GM12865 (cell line): ENCODE measurements around the gene ARFGEF3.

Source experiments
- DNase-seq: peaks from one replicate; pipeline ENCODE4 v3.0.0; 2010; ENCODE audit warnings: low read depth
- H3K4me3 ChIP-seq: 2 replicates; pipeline ENCODE4 v1.5.1; 2011; ENCODE audit warnings: mild to moderate bottlenecking, low read depth, low read length, control low read depth
- CTCF ChIP-seq: IDR thresholded peaks from 2 replicates; pipeline ENCODE4 v1.5.1; 2011; ENCODE audit warnings: low read length, control low read depth, low read depth, inconsistent platforms; ENCODE audit not compliant: insufficient read depth; ENCODE audit errors: missing control alignments

The ARFGEF3 gene

GRCh38 chr6:138310821-138311220 lies 149.1 kb downstream of the ARFGEF3 start:
- TF ChIP-seq CTCF: no peak
- no peak for DNase-seq

GRCh38 chr6:138311268-138311667 lies 149.5 kb downstream of the ARFGEF3 start:
- no peak for DNase-seq
- no peak overlapping the region for H3K4me3 ChIP-seq
- TF ChIP-seq CTCF: no peak

More at GRCh38 chr6:138310821-138311220, 149.1 kb downstream of the ARFGEF3 start:
- no peak overlapping the region for H3K4me3 ChIP-seq

- no peak overlapping the region for H3K4me3 ChIP-seq
- TF ChIP-seq CTCF: no peak
- no peak for DNase-seq
These were observed 157.1 kb downstream of the ARFGEF3 start for GRCh38 chr6:138318741-138319375.

GRCh38 chr6:138321934-138322333 lies 160.2 kb downstream of the ARFGEF3 start:
- TF ChIP-seq CTCF: no peak

GRCh38 chr6:138323821-138324220 lies 162.1 kb downstream of the ARFGEF3 start:
- DNase-seq: no peak
- no peak overlapping the region for H3K4me3 ChIP-seq
- TF ChIP-seq CTCF: no peak

More at GRCh38 chr6:138321934-138322333, 160.2 kb downstream of the ARFGEF3 start:
- DNase-seq: no peak
- no peak overlapping the region for H3K4me3 ChIP-seq

GRCh38 chr6:138328210-138328609 lies 166.5 kb downstream of the ARFGEF3 start:
- no peak overlapping the region for H3K4me3 ChIP-seq
- no peak for TF ChIP-seq CTCF
- DNase-seq: no peak

- no peak for TF ChIP-seq CTCF
These were observed 169.0 kb downstream of the ARFGEF3 start for GRCh38 chr6:138330763-138331162.

More at GRCh38 chr6:138330763-138331162, 169.0 kb downstream of the ARFGEF3 start:
- no peak for DNase-seq
- no peak overlapping the region for H3K4me3 ChIP-seq
